Stimulated activated CD4-positive, alpha-beta T cell treated with anti-CD3 and anti-CD28 coated beads, TNF-alpha, amount 100 ng/mL, for 1 hour (primary cell): ENCODE measurements around the gene FREM2.

Source experiments
- DNase-seq, 3 donors: peaks; one replicate each; pipeline ENCODE4 v3.0.0-alpha.2; 2020; ENCODE audit warnings: low read depth in 3 of 3, low spot score in 1 of 3

The FREM2 gene

DNA sequence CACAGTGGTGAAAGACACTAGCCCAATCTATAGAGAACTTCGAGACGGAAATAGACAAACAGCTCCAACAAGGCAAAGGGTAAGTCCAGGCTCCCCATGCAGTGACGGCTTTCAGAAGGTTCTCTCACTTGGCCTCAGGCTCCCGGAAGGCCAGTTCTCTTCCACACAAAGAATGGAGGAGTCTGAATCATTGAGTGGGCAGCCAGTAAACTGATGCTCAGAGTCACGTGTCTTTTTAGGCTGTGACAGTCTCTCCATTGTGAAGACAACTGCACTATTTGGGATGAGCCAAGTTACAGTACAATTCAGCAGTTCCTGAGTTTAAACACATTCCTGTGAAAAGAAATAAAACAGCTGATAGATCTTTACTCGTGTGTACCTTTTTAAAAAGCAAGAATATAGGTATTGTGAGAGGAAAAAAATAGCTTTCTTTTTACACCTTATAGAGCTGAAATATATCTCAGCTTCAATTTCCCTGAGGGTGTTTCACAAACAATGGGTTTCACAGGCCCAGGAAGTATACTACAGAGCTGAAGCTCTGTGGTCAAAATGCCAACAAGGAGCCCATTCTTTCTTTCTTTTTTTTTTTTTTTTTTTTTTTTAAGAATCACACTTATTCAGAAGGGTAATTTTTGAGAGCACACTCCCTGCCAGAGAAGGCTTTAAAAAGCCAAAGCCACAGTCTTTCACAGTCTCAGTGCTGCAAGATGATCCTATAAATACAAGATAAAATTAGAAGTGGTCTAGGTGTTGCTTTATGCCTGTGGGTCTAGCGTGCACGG, 135.1 kb downstream of the FREM2 start:
- no peak for DNase-seq

- no peak for DNase-seq
These were observed 137.5 kb downstream of the FREM2 start for GRCh38 chr13:38824342-38824741.

DNA sequence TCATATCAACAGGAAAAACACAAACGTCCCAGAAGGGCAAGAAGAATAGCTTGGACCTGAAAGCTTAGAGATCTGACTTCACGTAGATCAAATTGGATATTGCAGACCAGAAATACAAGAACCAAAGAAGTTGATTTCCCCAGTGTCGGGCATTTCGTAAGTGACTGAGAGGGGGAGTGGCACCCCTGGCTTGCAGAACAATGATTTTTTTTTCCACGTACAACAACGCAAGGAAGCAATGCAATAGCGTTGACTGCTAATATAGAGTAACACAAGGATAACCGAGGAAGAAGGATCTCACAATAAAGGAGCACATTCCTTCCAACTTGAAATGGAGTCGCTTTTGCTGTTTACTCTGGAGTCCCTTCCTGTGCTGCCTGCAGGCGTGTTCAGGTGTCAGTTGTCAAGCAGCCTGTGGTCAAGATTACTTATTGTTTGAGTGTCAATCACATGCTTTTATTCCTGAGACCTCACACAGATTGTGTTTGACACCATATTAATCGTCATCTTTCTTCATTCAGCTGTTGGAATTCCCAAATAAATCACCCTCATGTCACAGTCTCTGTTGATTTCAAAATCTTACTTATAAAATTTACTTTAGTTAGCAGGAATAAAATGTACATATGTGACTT, 139.4 kb downstream of the FREM2 start:
- no peak for DNase-seq

DNA sequence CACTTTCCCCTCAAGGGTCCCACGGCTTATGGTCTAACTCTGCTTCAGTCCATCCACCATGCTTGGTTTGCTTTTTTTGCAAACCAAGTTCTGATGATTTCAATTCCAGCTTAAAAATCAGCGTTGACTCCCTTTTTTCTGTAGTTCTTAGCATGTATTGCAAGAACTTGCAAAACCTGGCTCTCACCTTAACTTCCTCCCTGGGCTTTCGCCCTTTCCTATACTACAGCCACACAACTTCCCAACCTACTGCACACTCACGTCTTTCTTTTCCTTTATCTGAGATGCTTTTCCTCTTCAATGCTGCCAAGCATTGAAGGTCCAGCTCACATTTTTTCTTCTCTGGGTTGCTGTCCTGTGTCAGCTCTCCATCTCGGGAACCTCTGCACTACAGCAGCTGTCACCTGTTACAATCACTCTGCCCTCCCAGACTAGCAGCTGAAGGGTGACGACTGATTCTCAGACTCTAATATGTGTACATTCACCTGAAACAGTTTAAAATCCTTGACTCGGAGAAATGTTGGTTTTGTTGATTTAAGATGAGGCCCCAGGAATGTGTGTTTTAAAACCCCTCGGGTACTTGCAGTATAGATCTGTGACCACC, 143.7 kb downstream of the FREM2 start:
- DNase-seq, result no peak

GRCh38 chr13:38844581-38844980, 157.7 kb downstream of the FREM2 start:
- no peak for DNase-seq

GRCh38 chr13:38848360-38848759, 161.5 kb downstream of the FREM2 start:
- no peak for DNase-seq

- no peak for DNase-seq
These were observed 162.4 kb downstream of the FREM2 start for GRCh38 chr13:38849315-38849714.

- DNase-seq, result no peak
These were observed 164.2 kb downstream of the FREM2 start for GRCh38 chr13:38850868-38851626.

DNA sequence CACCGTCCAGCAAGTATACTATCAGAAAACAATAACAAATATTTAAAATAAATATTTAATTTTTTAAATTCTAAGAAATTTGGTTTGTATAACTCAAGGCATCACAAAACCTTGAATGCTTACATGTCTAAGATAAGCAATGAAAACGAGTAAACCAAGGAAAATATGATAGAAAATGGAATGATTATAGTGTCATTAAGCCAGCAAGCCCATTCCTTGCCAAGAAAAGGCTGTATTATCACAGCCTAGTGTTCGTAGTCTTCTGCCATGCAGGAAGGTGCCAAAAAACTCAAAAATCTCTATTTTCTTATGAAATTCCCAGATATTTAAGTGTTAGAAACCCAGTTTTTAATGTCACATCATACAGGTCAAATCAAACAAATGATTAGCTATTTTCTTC, 167.3 kb downstream of the FREM2 start:
- no peak for DNase-seq

GRCh38 chr13:38856065-38856464, 169.2 kb downstream of the FREM2 start:
- DNase-seq, result no peak

- no peak for DNase-seq
These were observed 175.6 kb downstream of the FREM2 start for GRCh38 chr13:38862443-38862842.

- no peak for DNase-seq
These were observed 176.7 kb downstream of the FREM2 start for GRCh38 chr13:38863536-38863935.

GRCh38 chr13:38866649-38867048, 179.8 kb downstream of the FREM2 start:
- no peak for DNase-seq

DNA sequence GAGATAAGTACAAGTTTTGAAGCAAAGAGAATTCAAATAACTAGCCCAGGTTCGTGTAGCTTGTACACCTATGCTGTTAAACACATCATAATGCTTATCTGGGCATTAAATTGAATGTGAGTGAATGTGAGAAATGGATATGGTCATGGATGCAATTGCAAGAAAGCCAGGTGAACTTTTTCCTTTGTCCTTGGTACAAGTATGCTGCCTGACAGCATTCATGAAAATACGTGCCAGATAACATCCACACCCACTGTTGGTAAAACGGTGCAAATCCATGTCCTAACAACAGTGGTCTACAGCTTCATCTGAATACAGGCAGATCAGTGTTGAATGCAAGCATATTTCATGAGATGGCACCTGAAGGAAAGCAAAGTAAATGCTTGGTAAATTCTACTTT, 181.5 kb downstream of the FREM2 start:
- no peak for DNase-seq

DNA sequence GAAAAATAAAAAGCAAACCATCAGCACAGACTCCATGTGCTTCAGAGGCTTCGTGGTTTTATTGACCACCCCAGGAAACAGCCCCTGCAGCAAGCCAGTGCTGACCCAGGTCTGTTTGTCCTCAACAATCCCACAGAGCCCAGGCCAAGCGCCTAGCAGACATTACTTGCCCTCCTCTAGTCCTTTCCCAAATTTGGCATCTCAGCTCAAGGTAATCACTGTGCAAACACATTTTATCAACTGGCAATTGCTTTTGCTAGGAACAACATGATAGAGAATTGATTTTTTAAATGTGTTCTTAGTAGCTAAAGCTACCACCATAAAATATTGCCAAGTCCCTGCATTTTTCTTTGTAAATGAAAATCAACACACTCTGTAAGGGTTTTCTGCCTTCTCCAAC, 182.0 kb downstream of the FREM2 start:
- DNase-seq, result no peak

DNA sequence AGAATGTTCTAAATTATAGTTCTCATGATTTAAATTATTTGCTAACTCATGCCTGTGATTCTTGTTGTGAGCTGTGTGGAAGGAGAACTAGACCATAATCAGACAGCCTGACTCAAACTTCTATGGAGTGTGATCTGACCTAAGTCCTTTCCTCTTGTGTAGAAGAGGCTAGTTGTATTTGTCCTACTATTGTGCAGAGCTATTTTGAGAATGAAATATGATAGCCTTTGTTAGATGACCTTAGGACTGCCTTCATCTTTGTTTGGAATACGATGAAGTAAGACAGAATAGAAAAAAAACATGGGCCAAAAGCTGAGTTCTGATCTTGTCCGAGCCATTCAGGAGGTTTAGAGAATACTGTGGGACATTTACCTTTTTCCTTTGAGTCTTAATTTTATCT, 184.4 kb downstream of the FREM2 start:
- no peak for DNase-seq

- no peak for DNase-seq
These were observed 185.8 kb downstream of the FREM2 start for GRCh38 chr13:38872693-38873092.

DNA sequence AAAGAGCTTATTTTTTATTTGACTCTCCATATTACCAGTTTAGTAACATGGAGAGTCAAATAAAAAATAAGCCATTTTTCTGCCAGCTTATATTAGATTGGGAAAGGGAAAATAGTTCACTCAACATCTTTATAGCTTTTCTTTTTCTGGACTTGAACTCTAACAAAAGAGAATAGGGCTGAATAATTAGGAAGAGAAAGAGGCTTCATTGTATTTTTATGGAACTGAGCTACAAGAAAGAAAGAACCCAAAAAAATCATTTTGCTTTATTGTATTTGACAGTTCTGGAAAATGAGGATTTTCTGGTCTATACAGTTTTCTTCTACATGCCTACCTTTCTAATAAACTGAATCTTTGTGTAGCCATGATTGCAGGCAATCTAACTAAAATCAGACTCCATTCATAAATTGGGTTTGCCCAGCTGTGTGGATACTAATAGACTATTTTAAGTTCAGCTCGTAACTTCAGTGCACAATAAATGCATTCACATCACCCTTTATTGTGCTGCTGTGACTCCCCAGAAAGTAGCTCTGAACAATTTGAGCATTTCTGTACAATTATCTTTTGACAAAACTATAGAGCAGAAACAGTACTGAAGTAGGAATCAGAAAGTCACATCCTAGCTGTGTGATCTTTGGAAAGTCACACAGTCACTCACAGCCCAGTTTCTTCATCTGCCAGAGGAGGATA, 188.5 kb downstream of the FREM2 start:
- no peak for DNase-seq

DNA sequence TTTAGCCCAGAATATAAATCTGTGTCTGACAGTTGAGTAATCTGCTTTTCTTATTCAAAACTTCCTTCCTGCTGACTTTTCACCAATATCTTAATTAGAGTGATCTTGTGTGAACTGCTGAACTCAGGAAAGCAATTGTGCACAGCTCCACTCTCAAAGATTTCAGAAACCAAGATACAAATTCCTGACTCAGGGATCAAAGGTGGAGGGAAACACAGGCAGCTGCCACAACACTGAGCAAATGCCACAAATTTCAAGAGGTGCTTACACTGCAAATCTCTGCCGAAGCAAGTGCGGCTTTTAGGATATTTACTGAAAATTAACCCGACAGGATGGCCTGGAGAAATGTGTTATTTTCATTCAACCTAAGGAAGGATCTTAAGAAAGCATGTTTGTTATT, 192.4 kb downstream of the FREM2 start:
- DNase-seq, result no peak

DNA sequence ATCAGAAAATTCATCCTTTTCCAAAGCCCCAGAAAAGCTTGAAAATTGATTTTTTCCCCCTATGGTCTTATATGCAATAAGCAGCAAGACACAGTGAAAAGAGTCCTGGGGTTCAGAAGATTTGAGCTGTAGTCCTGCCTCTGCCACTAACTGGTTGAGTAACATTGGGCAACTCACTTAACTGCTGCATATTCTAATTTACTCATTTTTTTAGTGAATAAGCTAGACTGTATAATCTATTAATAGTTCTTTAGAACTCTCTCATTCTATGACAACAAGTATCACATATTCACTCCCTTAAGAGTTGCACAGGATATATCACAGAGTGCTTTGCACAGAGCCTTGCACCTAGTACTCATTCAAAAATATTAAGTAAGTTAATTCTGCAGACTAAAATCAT, 192.9 kb downstream of the FREM2 start:
- DNase-seq, result no peak

DNA sequence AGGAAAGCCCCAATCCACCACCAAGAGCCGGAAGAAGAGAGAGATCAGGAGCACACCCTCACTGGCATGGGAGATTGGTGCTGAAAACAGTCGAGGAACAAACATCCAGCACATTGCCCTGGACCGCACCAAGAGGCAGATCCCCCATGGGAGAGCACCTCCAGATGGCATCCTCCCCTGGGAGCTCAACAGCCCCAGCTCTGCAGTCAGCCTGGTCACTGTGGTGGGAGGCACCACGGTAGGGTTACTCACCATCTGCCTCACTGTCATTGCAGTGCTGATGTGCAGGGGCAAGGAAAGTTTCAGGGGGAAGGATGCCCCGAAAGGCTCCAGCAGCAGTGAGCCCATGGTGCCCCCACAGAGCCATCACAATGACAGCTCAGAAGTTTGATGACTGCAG, 193.5 kb downstream of the FREM2 start:
- DNase-seq, result no peak
